KMS-11 (cell line): ENCODE results near the gene DDIT4L.

Experiments used
- H2AFZ ChIP-seq: fragments of 200-600 bp; sonication (generic); 2 replicates; pipeline ENCODE4 v1.6.1; 2016; ENCODE audit warnings: antibody characterized with exemption, mixed run types, low read depth
- H3K27ac ChIP-seq: fragments of 200-600 bp; sonication (generic); 2 replicates; pipeline ENCODE4 v1.6.1; 2016; ENCODE audit warnings: mild to moderate bottlenecking, mixed run types
- H3K27me3 ChIP-seq: fragments of 200-600 bp; sonication (generic); 2 replicates; pipeline ENCODE4 v1.6.1; 2017; ENCODE audit warnings: mild to moderate bottlenecking, low read depth, mixed run types, moderate library complexity; ENCODE audit not compliant: insufficient read depth
- H3K36me3 ChIP-seq: fragments of 200-600 bp; sonication (generic); 2 replicates; pipeline ENCODE4 v1.6.1; 2017; ENCODE audit warnings: mild to moderate bottlenecking, mixed run types; ENCODE audit not compliant: insufficient read depth
- H3K4me1 ChIP-seq: fragments of 200-600 bp; sonication (generic); 2 replicates; pipeline ENCODE4 v1.6.1; 2016; ENCODE audit warnings: mild to moderate bottlenecking, low read depth, mixed run types; ENCODE audit not compliant: poor library complexity, severe bottlenecking
- H3K4me2 ChIP-seq: fragments of 200-600 bp; sonication (generic); 2 replicates; pipeline ENCODE4 v1.7.0; 2016; ENCODE audit warnings: mild to moderate bottlenecking, mixed run types
- H3K4me3 ChIP-seq: fragments of 200-600 bp; sonication (generic); IDR thresholded peaks from 2 replicates; pipeline ENCODE4 v1.6.1; 2017; ENCODE audit warnings: low read depth, low read length, mixed read lengths; ENCODE audit not compliant: insufficient read depth
- H3K79me2 ChIP-seq: fragments of 200-600 bp; sonication (generic); 2 replicates; pipeline ENCODE4 v1.6.1; 2016; ENCODE audit warnings: low read depth, mixed run types; ENCODE audit not compliant: insufficient read depth
- H3K9ac ChIP-seq: fragments of 200-600 bp; sonication (generic); 2 replicates; pipeline ENCODE4 v1.6.1; 2016; ENCODE audit warnings: mild to moderate bottlenecking, mixed run types
- H4K20me1 ChIP-seq: fragments of 200-600 bp; sonication (generic); 2 replicates; pipeline ENCODE4 v1.6.1; 2016; ENCODE audit warnings: mild to moderate bottlenecking, mixed run types; ENCODE audit not compliant: insufficient read depth
- TF ChIP-seq, protein P1 (sequence below): fragments of 200-600 bp; sonication (generic); conservative IDR thresholded peaks from 2 replicates; pipeline ENCODE4 v1.6.1; 2017; ENCODE audit warnings: low read depth, mild to moderate bottlenecking, antibody characterized with exemption, low read length, moderate library complexity, mixed read lengths

The DDIT4L gene

GRCh38 chr4:100165809-100166208 is 24.5 kb downstream of the DDIT4L start:
- Histone ChIP-seq H3K4me2 (no peak overlapping the region), H3K27ac (no peak overlapping the region), H3K4me3 (no peak overlapping the region), H3K79me2 (no peaks in the 10 kb centered on the region), H3K4me1 (no peaks in the 10 kb centered on the region), H4K20me1 (no peaks in the 10 kb centered on the region), H3K27me3 (no peaks in the 10 kb centered on the region), H3K36me3 (no peaks in the 10 kb centered on the region), H2AFZ (no peak overlapping the region), H3K9ac (no peak overlapping the region)
- TF ChIP-seq, protein P1, sequence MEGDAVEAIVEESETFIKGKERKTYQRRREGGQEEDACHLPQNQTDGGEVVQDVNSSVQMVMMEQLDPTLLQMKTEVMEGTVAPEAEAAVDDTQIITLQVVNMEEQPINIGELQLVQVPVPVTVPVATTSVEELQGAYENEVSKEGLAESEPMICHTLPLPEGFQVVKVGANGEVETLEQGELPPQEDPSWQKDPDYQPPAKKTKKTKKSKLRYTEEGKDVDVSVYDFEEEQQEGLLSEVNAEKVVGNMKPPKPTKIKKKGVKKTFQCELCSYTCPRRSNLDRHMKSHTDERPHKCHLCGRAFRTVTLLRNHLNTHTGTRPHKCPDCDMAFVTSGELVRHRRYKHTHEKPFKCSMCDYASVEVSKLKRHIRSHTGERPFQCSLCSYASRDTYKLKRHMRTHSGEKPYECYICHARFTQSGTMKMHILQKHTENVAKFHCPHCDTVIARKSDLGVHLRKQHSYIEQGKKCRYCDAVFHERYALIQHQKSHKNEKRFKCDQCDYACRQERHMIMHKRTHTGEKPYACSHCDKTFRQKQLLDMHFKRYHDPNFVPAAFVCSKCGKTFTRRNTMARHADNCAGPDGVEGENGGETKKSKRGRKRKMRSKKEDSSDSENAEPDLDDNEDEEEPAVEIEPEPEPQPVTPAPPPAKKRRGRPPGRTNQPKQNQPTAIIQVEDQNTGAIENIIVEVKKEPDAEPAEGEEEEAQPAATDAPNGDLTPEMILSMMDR, result no peak

- Histone ChIP-seq H3K36me3 (no peaks in the 10 kb centered on the region), H3K4me1 (no peaks in the 10 kb centered on the region), H3K4me3 (no peak overlapping the region), H3K27me3 (no peaks in the 10 kb centered on the region), H3K27ac (no peak overlapping the region), H2AFZ (no peak overlapping the region), H3K9ac (no peak overlapping the region), H3K79me2 (no peaks in the 10 kb centered on the region), H4K20me1 (no peaks in the 10 kb centered on the region), H3K4me2 (no peak overlapping the region)
- TF ChIP-seq, protein P1, result no peak
Observed at GRCh38 chr4:100164808-100165760, 25.2 kb downstream of the DDIT4L start.

- Histone ChIP-seq H3K36me3 (no peaks in the 10 kb centered on the region), H4K20me1 (no peaks in the 10 kb centered on the region), H3K9ac (no peak overlapping the region), H3K27ac (no peak overlapping the region), H3K4me2 (no peak overlapping the region), H3K4me1 (no peaks in the 10 kb centered on the region), H3K79me2 (no peaks in the 10 kb centered on the region), H2AFZ (no peak overlapping the region), H3K4me3 (no peak overlapping the region), H3K27me3 (no peaks in the 10 kb centered on the region)
- TF ChIP-seq, protein P1, result no peak
Observed at GRCh38 chr4:100162027-100162685, 28.1 kb downstream of the DDIT4L start.

GRCh38 chr4:100149190-100149589 is 41.1 kb downstream of the DDIT4L start:
- Histone ChIP-seq H3K27ac (no peak overlapping the region), H4K20me1 (no peaks in the 10 kb centered on the region), H3K9ac (no peak overlapping the region), H2AFZ (no peak overlapping the region), H3K36me3 (no peaks in the 10 kb centered on the region; the same call in 1 of the 2 replicates), H3K4me2 (no peak overlapping the region), H3K27me3 (no peaks in the 10 kb centered on the region), H3K4me3 (no peak overlapping the region), H3K4me1 (peaks cover 5% of the 10 kb centered on the region), H3K79me2 (no peaks in the 10 kb centered on the region)
- TF ChIP-seq, protein P1, result no peak
